Measurements from ENCODE around the gene ARHGEF35.

- no peak for TF ChIP-seq CTCF (IDR thresholded peaks at IDR 0.05)
- TF ChIP-seq POLR2AphosphoS5 (IDR thresholded peaks at IDR 0.05): no peak
Measured at GRCh38 chr7:144137501-144137900, 58.1 kb downstream of the ARHGEF35 start.
